HG02642 (cell line): ENCODE measurements around the gene ATP6AP1.

Experiments used
- ATAC-seq: cut with Tn5 transposase; IDR thresholded peaks from one replicate; pipeline ENCODE4 v1.9.1; 2021; ENCODE audit warnings: mild to moderate bottlenecking; ENCODE audit not compliant: unreplicated experiment, poor library complexity

Gene ATP6AP1

DNA sequence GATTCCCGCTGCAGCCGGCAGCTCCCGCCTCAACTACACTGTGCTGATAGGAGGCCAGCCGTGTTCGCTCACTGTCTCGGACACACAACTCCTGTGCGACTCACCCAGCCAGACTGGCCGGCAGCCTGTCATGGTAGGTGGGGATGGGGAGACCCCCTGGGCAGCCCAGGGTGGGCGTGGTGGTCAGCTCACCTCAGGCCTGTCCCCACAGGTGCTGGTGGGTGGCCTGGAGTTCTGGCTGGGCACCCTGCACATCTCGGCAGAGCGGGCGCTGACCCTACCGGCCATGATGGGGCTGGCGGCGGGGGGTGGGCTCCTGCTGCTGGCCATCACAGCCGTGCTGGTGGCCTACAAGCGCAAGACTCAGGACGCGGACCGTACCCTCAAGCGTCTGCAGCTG, 39.1 kb downstream of the ATP6AP1 start:
- no peak for ATAC-seq

GRCh38 chrX:154468217-154468616, 39.7 kb downstream of the ATP6AP1 start:
- no peak for ATAC-seq

DNA sequence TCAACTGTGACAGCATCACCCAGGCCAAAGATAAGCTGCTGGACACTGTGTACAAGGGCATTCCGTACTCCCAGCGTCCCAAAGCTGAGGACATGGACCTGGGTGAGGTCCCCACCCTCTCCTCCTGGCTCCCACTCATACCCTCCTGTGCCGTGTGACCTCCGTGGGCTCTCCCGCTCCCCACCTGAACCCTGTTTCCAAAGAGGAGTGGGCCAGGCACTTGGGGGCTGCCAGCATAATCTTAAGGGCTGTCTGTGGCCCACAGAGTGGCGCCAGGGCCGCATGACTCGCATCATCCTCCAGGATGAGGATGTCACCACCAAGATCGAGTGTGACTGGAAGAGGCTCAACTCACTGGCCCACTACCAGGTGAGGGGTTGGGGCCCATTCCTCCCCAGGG, 40.6 kb downstream of the ATP6AP1 start:
- no peak for ATAC-seq

- no peak for ATAC-seq
These were observed 41.4 kb downstream of the ATP6AP1 start for GRCh38 chrX:154469880-154470279.

DNA sequence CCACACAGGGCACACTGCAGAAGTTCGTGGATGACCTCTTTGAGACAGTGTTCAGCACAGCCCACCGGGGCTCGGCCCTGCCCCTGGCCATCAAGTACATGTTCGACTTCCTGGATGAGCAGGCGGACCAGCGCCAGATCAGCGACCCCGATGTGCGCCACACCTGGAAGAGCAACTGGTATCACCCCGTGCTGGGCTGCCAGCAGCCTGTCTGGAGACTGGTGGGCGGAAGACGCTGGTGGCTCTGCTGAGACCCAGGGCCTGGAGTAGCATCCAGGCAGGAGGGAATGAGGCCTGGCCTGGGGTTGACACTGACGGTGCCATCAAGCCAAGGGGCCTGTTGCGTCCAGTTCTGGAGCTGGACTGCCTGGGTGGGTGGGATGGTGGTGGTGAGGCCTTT, 42.0 kb downstream of the ATP6AP1 start:
- ATAC-seq: no peak

DNA sequence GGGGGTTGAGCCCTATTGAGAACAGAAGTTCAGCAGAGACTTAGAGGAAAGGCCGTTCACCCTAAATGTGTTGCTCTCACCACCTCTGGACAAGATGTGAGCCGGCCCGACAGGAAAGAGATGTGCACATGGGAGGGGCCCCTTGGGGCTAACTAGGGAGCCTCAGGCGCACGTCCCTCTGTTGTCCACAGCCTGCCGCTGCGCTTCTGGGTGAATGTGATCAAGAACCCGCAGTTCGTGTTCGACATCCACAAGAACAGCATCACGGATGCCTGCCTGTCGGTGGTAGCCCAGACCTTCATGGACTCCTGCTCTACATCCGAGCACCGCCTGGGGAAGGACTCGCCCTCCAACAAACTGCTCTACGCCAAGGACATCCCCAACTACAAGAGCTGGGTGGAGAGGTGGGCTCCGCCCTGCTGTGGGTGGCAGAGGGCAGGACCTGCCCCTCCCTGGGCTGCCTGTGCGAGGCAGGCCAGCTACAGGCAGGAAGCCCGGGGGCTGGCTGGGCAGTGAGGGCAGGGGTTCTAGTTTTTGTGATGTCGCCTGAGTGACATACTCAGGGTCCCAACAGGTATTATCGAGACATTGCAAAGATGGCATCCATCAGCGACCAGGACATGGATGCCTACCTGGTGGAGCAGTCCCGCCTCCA, 42.6 kb downstream of the ATP6AP1 start:
- ATAC-seq: no peak

DNA sequence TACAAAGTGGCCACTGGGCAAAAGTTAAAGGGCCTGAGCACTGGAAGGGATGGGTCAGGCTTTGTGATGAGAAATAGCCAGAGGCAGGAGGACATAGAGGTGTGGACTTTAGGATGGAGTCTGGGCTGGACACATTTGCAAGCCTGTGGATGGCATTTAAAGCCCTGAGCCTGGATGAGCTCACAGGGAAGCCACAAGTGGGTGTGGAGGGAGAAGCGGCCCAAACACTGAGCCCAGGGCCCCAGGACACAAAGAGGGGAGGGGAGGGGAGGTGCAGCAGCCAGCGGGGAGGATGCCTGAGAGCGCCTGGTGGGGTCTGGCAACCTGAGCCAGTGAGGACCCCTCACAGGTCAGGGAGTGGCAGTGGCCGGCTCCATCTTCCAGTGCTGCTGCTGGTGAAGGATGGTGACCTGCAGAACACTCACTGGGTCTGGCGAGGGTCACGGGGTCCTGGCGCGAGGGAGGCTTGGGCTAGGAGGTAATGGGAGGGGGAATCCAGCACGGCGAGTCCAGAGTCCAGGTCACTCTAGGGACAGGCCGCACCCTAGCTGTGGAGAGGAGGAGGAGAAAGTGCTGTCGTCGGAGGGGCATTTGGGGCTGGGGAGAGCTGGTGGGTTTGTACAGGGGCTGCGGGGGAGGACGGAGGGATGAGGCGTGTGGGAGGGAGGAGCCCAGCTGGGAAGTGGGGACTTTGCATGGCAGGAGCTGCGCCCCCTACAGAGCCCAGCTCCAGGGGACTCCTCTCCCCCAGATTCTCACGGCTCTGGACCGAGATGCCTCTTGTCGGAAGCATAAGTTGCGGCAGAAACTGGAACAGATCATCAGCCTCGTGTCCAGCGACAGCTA, 43.6 kb downstream of the ATP6AP1 start:
- no peak for ATAC-seq

- ATAC-seq: no peak
These were observed 44.5 kb downstream of the ATP6AP1 start for GRCh38 chrX:154472685-154473632.

- no peak for ATAC-seq
These were observed 45.2 kb downstream of the ATP6AP1 start for GRCh38 chrX:154473683-154474082.

DNA sequence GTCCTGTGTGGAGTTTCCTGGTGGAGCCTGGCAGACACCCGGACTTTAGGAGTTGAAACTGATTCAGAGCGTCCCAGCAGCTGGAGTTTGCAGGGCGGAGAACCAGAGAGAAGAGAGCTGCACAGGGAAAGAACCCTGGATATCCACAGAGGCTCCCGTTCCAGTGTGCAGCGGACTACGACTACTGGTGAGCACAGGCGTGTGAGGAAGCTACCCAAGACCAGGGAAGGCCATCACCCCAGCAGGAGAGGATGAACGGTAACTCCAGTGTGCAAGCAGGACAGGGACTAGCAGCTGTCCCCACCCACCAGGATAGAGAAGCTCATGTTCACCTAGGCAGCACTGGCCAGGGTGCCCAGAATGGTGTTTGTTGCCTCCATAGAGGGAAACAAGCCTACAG, 48.3 kb downstream of the ATP6AP1 start:
- ATAC-seq: no peak

DNA sequence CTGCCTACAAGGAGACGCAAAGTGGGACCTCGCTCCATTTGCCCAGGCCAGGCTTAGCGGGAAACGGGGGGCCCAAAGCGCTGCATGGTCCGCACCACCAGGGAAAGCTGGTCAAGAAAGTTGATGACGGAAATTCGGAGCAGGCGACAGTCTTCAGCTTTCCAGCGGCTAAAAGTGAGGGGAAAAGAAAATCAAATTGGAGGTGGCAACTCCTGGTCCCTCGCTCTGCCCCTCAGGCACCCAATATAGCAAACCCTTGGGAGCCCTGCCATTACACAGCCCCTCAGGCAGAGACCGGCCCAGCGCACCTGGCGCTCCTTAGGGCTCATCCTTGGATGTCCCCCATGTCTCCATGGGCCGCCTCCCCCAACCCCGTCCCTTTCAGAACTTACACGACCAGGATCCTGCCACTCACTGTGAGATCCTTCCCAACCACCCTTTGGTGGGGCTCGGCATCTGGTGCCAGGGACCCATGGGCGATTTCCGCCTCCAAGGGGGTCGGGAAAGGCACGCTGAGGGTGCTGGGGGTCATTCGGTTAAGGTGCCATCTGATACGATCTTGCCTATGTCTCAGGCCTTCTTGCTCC, 49.5 kb downstream of the ATP6AP1 start:
- no peak for ATAC-seq

DNA sequence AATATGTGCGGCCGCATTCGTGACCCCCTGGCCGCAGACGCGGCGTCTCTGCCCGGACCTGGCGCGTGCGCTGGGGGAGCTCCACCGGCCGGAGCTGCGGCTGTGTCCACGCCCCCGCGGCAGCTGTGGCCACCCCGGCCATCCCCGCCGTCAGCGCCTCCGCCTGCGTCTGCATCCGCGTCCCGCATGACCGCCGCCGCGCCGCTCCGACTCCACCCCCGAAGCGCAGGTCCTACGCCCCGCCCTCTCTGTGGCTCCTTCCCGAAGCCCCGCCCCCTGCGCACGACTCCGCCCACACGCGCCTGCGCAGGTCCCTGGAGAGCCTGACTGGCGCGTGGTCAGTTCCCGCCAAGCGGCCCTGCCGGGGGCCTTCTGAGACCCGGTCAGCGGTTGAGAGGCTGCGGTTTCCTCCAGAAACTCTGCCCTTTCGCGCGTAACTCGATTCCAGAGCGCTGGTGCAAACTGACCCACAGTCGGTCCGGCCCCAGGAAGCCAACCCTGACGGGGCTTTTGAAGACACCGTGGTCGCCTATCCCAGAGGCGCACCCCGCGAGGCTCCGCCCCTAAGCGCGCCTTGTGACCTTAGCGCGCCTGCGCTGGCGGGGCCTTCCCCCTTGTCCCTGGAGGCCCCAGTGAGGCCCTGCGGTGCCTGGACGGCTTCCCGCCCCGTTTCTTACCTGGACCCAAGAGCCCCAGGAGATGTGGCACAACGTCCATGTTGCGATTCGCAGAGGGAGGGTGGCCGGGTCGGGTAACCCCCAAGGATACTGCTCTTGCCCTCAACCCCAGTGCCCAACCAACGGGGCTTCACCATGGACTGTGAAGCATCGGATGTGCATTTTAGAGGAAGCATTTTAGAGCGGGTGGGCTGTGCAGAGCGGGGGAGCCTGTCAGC, 50.5 kb downstream of the ATP6AP1 start, which contains the start of gene LAGE3:
Gene LAGE3 (minus strand): TSS at position 554 of the 895 bp plus-strand sequence. CDS start 366 bp downstream, at position 188.
- peak; percentile 86 for ATAC-seq

DNA sequence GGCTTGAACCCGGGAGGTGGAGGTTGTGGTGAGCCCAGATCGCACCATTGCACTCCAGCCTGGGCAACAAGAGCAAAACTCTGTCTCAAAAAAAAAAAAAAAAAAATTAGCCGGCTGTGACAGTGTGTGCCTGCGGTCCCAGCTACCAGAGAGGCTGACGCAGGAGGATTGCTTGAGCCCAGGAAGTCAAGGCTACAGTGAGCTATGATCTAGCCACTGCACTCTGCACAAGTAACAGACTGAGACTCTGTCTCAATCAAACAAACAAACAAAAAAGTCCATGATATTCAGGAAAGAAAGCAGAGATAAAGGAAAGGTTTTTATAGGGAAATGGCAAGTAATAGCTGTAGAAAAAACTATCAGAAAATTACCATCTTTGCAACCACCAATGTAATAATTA, 52.7 kb downstream of the ATP6AP1 start:
- no peak for ATAC-seq

- ATAC-seq: no peak
These were observed 53.6 kb downstream of the ATP6AP1 start for GRCh38 chrX:154481911-154482601.

GRCh38 chrX:154482786-154483185, 54.3 kb downstream of the ATP6AP1 start:
- no peak for ATAC-seq

DNA sequence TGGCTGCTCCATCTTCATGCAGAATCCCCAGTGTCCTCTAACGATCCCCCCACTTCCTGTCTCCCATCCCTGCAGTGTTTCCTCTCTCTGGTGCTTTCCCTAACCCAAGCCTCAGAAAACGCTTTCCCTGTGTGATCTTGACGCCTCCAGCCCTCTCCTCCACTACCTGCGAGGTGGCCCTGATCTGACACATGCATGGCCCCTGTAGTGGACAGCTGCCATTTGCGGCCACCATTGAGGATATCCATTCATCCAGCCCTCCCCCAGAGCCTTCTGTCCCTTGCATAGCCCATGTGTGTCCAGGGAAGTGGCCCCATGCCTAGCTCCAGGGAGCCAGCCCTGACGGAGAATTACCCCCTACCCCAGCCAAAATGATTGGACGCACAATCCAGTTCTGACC, 54.8 kb downstream of the ATP6AP1 start:
- ATAC-seq: no peak

DNA sequence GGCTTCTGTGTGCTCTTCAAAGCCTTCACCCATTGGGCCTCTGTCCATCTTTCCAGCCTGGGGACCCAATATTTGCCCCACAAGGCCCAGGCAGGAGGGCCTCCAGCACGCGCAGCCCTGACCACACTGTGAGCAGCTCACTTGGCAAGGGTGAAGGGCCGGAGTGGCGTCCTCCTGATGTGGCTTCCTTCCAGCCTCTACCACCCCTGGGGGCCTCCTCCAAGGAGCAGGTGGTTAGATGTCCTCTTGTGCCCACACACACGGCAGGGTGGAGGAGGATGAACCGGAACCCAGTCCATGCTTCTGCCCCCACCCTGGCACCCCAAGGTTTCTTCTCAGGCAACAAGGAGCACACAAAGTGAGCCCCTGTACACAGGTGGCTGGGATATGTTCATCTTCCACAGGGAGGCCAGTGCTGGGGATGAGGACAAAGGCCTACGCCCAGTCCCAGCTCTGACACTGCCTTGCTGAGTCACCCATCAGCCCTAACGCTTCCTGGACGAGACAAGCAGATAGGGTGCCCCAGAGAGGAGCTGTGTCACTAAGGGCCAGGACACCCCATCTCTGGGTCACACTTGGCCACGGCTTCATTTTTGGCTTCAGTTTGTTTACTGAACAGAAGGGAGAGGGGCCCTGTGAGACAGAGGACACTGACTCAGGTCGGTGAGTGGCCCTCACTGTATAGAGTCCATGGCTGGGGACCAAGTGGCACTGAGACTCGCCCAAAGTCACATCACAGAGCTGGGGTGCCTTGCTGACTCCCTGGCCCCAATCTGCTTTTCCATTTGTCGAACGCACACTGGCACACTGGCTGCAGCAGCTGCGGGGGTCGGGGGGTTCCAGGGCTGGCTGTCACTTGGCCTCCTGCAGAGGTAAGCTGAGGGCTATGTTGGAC, 56.0 kb downstream of the ATP6AP1 start:
- no peak for ATAC-seq
